ENCODE results near the gene SRRM5. TPM values are rescaled to one million over a fixed set of nuclear protein-coding genes. Genes with fewer than 3 reads are reported as not detected.

The SRRM5 gene
- total and polyA plus RNA-seq, 2 experiments from 2014 or later: 0.24 to 0.27 TPM

- Histone ChIP-seq H3K9me2 (replicated peaks; ENCODE audit: insufficient read depth) (no peaks in the 10 kb centered on the region), H3K4me2 (no peak overlapping the region), H3K4me3 (no peak overlapping the region), H3K27ac (no peak overlapping the region), H2AFZ (no peak overlapping the region), H4K20me1 (ENCODE audit: insufficient read depth, poor library complexity, severe bottlenecking) (no peaks in the 10 kb centered on the region), H3K79me2 (peaks cover 20% of the 10 kb centered on the region), H3K9me3 (ENCODE audit: low read depth) (no peaks in the 10 kb centered on the region), H3K27me3 (no peaks in the 10 kb centered on the region), H3K36me3 (replicated peaks; ENCODE audit: insufficient read depth, low read depth) (no peaks in the 10 kb centered on the region), H3K4me1 (ENCODE audit: insufficient read depth) (no peaks in the 10 kb centered on the region)
- 90% methylated on average over 10 of the region's 10 CpGs for WGBS (ENCODE audit: low lambda C conversion rate, missing lambda C conversion rate)
- no peak for DNase-seq (ENCODE audit: low spot score)
- no peak for TF ChIP-seq EZH2phosphoT487 (IDR thresholded peaks at IDR 0.05; ENCODE audit: low read depth, severe bottlenecking, unreplicated experiment)
- TF ChIP-seq EZH2 (IDR thresholded peaks at IDR 0.05; ENCODE audit: borderline replicate concordance): no peak
- no peak for TF ChIP-seq CTCF (IDR thresholded peaks at IDR 0.05; ENCODE audit: poor library complexity)
Measured at GRCh38 chr19:43563816-43564457, 48.0 kb upstream of the SRRM5 start.

GRCh38 chr19:43564800-43565199, 47.1 kb upstream of the SRRM5 start:
- WGBS (ENCODE audit: low lambda C conversion rate, missing lambda C conversion rate): 94% methylated on average over 9 of the region's 9 CpGs
- TF ChIP-seq CTCF (IDR thresholded peaks at IDR 0.05; ENCODE audit: poor library complexity): no peak
- TF ChIP-seq EZH2 (IDR thresholded peaks at IDR 0.05; ENCODE audit: borderline replicate concordance): no peak
- no peak for TF ChIP-seq EZH2phosphoT487 (IDR thresholded peaks at IDR 0.05; ENCODE audit: low read depth, severe bottlenecking, unreplicated experiment)
- H3K36me3 ChIP-seq (replicated peaks; ENCODE audit: insufficient read depth, low read depth): no peaks in the 10 kb centered on the region
- no peaks in the 10 kb centered on the region for H3K9me2 ChIP-seq (replicated peaks; ENCODE audit: insufficient read depth)
- H3K4me2 ChIP-seq: no peak overlapping the region
- H3K27ac ChIP-seq: no peak overlapping the region
- H3K4me1 ChIP-seq (ENCODE audit: insufficient read depth): no peaks in the 10 kb centered on the region
- no peak overlapping the region for H2AFZ ChIP-seq
- H3K79me2 ChIP-seq: peaks cover 24% of the 10 kb centered on the region
- no peak for DNase-seq (ENCODE audit: low spot score)
- no peaks in the 10 kb centered on the region for H3K27me3 ChIP-seq
- no peaks in the 10 kb centered on the region for H4K20me1 ChIP-seq (ENCODE audit: insufficient read depth, poor library complexity, severe bottlenecking)
- H3K4me3 ChIP-seq: no peak overlapping the region
- H3K9me3 ChIP-seq (ENCODE audit: low read depth): no peaks in the 10 kb centered on the region

GRCh38 chr19:43569657-43570056, 42.2 kb upstream of the SRRM5 start:
- Histone ChIP-seq H2AFZ (no peak overlapping the region), H3K27me3 (no peaks in the 10 kb centered on the region), H3K9me3 (ENCODE audit: low read depth) (no peaks in the 10 kb centered on the region), H3K9me2 (replicated peaks; ENCODE audit: insufficient read depth) (no peaks in the 10 kb centered on the region), H3K4me3 (no peak overlapping the region), H4K20me1 (ENCODE audit: insufficient read depth, poor library complexity, severe bottlenecking) (no peaks in the 10 kb centered on the region), H3K4me1 (ENCODE audit: insufficient read depth) (peaks cover 6% of the 10 kb centered on the region), H3K36me3 (replicated peaks; ENCODE audit: insufficient read depth, low read depth) (no peaks in the 10 kb centered on the region), H3K27ac (no peak overlapping the region), H3K4me2 (no peak overlapping the region), H3K79me2 (peaks cover 57% of the 10 kb centered on the region)
- TF ChIP-seq CTCF (IDR thresholded peaks at IDR 0.05; ENCODE audit: poor library complexity): no peak
- TF ChIP-seq EZH2 (IDR thresholded peaks at IDR 0.05; ENCODE audit: borderline replicate concordance): no peak
- no peak for TF ChIP-seq EZH2phosphoT487 (IDR thresholded peaks at IDR 0.05; ENCODE audit: low read depth, severe bottlenecking, unreplicated experiment)
- no peak for DNase-seq (ENCODE audit: low spot score)
- 94% methylated on average over 5 of the region's 5 CpGs for WGBS (ENCODE audit: low lambda C conversion rate, missing lambda C conversion rate)

Measured in hepatocyte (in vitro differentiated cells).